HL-60 (cell line): ENCODE measurements around the gene HLA-DMA.

ENCODE experiments used
- GABPA ChIP-seq: IDR thresholded peaks from 2 replicates; pipeline ENCODE4 v1.6.1; 2012; ENCODE audit warnings: low read depth
- TF ChIP-seq, protein P1 (sequence below): IDR thresholded peaks from one replicate; pipeline ENCODE4 v1.5.1; 2011; ENCODE audit warnings: low read length, control low read depth, inconsistent platforms; ENCODE audit not compliant: insufficient read depth
- TF ChIP-seq, protein P2 (sequence below): IDR thresholded peaks from 2 replicates; pipeline ENCODE4 v1.6.1; 2012; ENCODE audit warnings: low read depth; ENCODE audit not compliant: insufficient replicate concordance

DNA sequence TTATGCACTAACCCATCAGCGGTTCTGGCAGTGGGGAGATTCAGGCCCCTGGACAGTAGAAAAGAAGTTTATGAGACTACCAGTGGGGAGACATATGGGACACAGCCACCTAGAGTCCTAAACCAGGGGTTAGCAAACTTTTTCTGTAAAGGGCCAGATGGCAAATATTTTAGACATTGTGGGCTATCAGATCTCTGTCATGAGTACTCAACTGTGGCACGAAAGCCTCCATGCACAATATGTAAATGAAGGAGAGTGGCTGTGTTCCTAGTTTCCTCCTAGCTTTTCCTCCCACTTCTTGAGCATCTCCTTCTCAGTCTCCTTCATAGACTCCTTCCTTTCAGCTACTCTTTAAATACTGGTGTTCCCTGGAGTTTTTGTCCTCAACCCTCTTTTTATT, 3.3 kb upstream of the HLA-DMA start:
- TF ChIP-seq, protein P1, sequence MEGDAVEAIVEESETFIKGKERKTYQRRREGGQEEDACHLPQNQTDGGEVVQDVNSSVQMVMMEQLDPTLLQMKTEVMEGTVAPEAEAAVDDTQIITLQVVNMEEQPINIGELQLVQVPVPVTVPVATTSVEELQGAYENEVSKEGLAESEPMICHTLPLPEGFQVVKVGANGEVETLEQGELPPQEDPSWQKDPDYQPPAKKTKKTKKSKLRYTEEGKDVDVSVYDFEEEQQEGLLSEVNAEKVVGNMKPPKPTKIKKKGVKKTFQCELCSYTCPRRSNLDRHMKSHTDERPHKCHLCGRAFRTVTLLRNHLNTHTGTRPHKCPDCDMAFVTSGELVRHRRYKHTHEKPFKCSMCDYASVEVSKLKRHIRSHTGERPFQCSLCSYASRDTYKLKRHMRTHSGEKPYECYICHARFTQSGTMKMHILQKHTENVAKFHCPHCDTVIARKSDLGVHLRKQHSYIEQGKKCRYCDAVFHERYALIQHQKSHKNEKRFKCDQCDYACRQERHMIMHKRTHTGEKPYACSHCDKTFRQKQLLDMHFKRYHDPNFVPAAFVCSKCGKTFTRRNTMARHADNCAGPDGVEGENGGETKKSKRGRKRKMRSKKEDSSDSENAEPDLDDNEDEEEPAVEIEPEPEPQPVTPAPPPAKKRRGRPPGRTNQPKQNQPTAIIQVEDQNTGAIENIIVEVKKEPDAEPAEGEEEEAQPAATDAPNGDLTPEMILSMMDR = no peak
- TF ChIP-seq, protein P2, sequence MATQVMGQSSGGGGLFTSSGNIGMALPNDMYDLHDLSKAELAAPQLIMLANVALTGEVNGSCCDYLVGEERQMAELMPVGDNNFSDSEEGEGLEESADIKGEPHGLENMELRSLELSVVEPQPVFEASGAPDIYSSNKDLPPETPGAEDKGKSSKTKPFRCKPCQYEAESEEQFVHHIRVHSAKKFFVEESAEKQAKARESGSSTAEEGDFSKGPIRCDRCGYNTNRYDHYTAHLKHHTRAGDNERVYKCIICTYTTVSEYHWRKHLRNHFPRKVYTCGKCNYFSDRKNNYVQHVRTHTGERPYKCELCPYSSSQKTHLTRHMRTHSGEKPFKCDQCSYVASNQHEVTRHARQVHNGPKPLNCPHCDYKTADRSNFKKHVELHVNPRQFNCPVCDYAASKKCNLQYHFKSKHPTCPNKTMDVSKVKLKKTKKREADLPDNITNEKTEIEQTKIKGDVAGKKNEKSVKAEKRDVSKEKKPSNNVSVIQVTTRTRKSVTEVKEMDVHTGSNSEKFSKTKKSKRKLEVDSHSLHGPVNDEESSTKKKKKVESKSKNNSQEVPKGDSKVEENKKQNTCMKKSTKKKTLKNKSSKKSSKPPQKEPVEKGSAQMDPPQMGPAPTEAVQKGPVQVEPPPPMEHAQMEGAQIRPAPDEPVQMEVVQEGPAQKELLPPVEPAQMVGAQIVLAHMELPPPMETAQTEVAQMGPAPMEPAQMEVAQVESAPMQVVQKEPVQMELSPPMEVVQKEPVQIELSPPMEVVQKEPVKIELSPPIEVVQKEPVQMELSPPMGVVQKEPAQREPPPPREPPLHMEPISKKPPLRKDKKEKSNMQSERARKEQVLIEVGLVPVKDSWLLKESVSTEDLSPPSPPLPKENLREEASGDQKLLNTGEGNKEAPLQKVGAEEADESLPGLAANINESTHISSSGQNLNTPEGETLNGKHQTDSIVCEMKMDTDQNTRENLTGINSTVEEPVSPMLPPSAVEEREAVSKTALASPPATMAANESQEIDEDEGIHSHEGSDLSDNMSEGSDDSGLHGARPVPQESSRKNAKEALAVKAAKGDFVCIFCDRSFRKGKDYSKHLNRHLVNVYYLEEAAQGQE = no peak
- no peak for TF ChIP-seq GABPA
